ENCODE measurements around the gene XRCC5.

DNA sequence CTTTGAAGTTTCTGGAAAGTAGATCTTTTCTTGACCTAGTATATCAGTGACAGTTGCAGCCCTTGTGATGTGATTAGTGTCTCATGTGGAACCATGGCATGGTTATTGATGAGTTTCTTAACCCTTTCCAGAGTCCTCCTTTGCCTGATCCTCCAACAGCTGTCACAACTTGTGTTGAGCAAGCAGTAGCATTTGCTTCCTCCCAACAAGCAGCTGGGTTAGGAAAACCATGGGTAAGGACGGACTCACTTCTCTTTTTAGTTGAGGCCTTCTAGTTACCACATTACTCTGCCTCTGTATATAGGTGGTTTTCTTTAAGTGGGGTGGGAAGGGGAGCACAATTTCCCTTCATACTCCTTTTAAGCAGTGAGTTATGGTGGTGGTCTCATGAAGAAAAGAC is 96.3 kb downstream of the XRCC5 start:
- TF ChIP-seq POLR2A (IDR thresholded peaks at IDR 0.05; ENCODE audit: low read depth, low read length) (no peak), TAF1 (IDR thresholded peaks at IDR 0.05; ENCODE audit: borderline replicate concordance, low read depth, low read length) (no peak), POLR2AphosphoS5 (IDR thresholded peaks at IDR 0.05; ENCODE audit: low read depth, low read length) (no peak)

Measured in GM12892 (cell line).